Epithelial cell of esophagus (primary cell): Measurements from ENCODE around the gene UROC1.

Experiments
- DNase-seq: peaks from one replicate; pipeline ENCODE4 v3.0.0; 2010; ENCODE audit warnings: low read depth
- H3K4me3 ChIP-seq: 2 replicates; pipeline ENCODE4 v1.5.1; 2011; ENCODE audit warnings: mild to moderate bottlenecking, low read length, control low read depth
- CTCF ChIP-seq: IDR thresholded peaks from 2 replicates; pipeline ENCODE4 v1.5.1; 2011; ENCODE audit warnings: low read depth, mild to moderate bottlenecking, low read length, control low read depth, inconsistent platforms; ENCODE audit not compliant: insufficient read depth; ENCODE audit errors: missing control alignments

The UROC1 gene

GRCh38 chr3:126514161-126514560 lies 3.4 kb downstream of the UROC1 start:
- no peak for TF ChIP-seq CTCF
- no peak for DNase-seq
- no peak overlapping the region for H3K4me3 ChIP-seq

- DNase-seq = no peak
- no peak for TF ChIP-seq CTCF
These were observed 4.5 kb downstream of the UROC1 start for GRCh38 chr3:126512916-126513650.

GRCh38 chr3:126512026-126512425 lies 5.5 kb downstream of the UROC1 start:
- TF ChIP-seq CTCF = no peak
- no peak for DNase-seq
- H3K4me3 ChIP-seq = no peak overlapping the region

More at GRCh38 chr3:126512916-126513650, 4.5 kb downstream of the UROC1 start:
- H3K4me3 ChIP-seq = no peak overlapping the region

- no peak overlapping the region for H3K4me3 ChIP-seq
- TF ChIP-seq CTCF = no peak
- no peak for DNase-seq
These were observed 6.3 kb downstream of the UROC1 start for GRCh38 chr3:126511291-126511690.

- no peak for DNase-seq
- TF ChIP-seq CTCF = no peak
These were observed 7.2 kb downstream of the UROC1 start for GRCh38 chr3:126510308-126510910.

GRCh38 chr3:126509597-126510307 lies 7.8 kb downstream of the UROC1 start:
- peak; percentile 64 for DNase-seq
- no peak for TF ChIP-seq CTCF

More at GRCh38 chr3:126510308-126510910, 7.2 kb downstream of the UROC1 start:
- H3K4me3 ChIP-seq = no peak overlapping the region

GRCh38 chr3:126508564-126508964 lies 9.0 kb downstream of the UROC1 start:
- DNase-seq = peak; percentile 29
- TF ChIP-seq CTCF = no peak
- no peak overlapping the region for H3K4me3 ChIP-seq

More at GRCh38 chr3:126509597-126510307, 7.8 kb downstream of the UROC1 start:
- H3K4me3 ChIP-seq = no peak overlapping the region
